Measurements from ENCODE around the gene MC3R. TPM values are rescaled to one million over a fixed set of nuclear protein-coding genes. Genes with fewer than 3 reads are reported as not detected.

MC3R gene
- not detected for total RNA-seq

- Histone ChIP-seq H3K9me3 (no peaks in the 10 kb centered on the region), H3K4me1 (no peaks in the 10 kb centered on the region), H3K4me3 (no peak within 1 kb of the TSS), H3K36me3 (no peaks in the 10 kb centered on the region), H3K27me3 (peaks cover 55% of the 10 kb centered on the region), H3K27ac (no peak within 1 kb of the TSS)
- no peak for DNase-seq (ENCODE audit: low spot score in 2 of 2)
- TF ChIP-seq CTCF (IDR thresholded peaks at IDR 0.05) (peak in 1 of 2 donors; percentile 73), POLR2AphosphoS5 (IDR thresholded peaks at IDR 0.05) (no peak)
- 20% methylated on average over 9 of the region's 9 CpGs for WGBS
These were observed at the start of gene MC3R for GRCh38 chr20:56247954-56248782. Gene MC3R, plus strand, starts transcription at chr20:56248732. Its CDS starts 112 bp downstream, at chr20:56248844.

- TF ChIP-seq POLR2AphosphoS5 (IDR thresholded peaks at IDR 0.05) (no peak), CTCF (IDR thresholded peaks at IDR 0.05) (peak in 1 of 2 donors; percentile 26), POLR2A (IDR thresholded peaks at IDR 0.05) (no peak)
- Histone ChIP-seq H3K4me1 (no peaks in the 10 kb centered on the region), H3K27me3 (peaks cover 4% of the 10 kb centered on the region), H3K9me3 (peaks cover 9% of the 10 kb centered on the region), H3K4me3 (no peak overlapping the region), H3K36me3 (no peaks in the 10 kb centered on the region), H3K27ac (no peak overlapping the region)
- WGBS: 76% methylated on average over 3 of the region's 3 CpGs
- no peak for DNase-seq (ENCODE audit: low spot score in 2 of 2)
These were observed 48.1 kb upstream of the MC3R start for GRCh38 chr20:56200456-56200855.

GRCh38 chr20:56202493-56203077 lies 45.9 kb upstream of the MC3R start:
- Histone ChIP-seq H3K27me3 (peaks cover 4% of the 10 kb centered on the region), H3K36me3 (no peaks in the 10 kb centered on the region), H3K9me3 (peaks cover 9% of the 10 kb centered on the region), H3K4me1 (peaks cover 2% of the 10 kb centered on the region), H3K27ac (no peak overlapping the region), H3K4me3 (no peak overlapping the region)
- no peak for DNase-seq (ENCODE audit: low spot score in 2 of 2)
- TF ChIP-seq POLR2A (IDR thresholded peaks at IDR 0.05): no peak
- TF ChIP-seq EP300 (IDR thresholded peaks at IDR 0.05): no peak
- peak in 1 of 2 donors; percentile 37 for TF ChIP-seq CTCF (IDR thresholded peaks at IDR 0.05)
- TF ChIP-seq POLR2AphosphoS5 (IDR thresholded peaks at IDR 0.05): no peak
- 48% methylated on average over 6 of the region's 6 CpGs for WGBS

GRCh38 chr20:56204206-56204605 lies 44.3 kb upstream of the MC3R start:
- Histone ChIP-seq H3K4me1 (peaks cover 5% of the 10 kb centered on the region), H3K4me3 (no peak overlapping the region), H3K27me3 (peaks cover 4% of the 10 kb centered on the region), H3K36me3 (no peaks in the 10 kb centered on the region), H3K27ac (no peak overlapping the region), H3K9me3 (peaks cover 9% of the 10 kb centered on the region)
- DNase-seq (ENCODE audit: low spot score in 2 of 2): no peak
- no peak for TF ChIP-seq POLR2A (IDR thresholded peaks at IDR 0.05)
- no peak for TF ChIP-seq CTCF (IDR thresholded peaks at IDR 0.05)
- no peak for TF ChIP-seq POLR2AphosphoS5 (IDR thresholded peaks at IDR 0.05)
- no peak for TF ChIP-seq EP300 (IDR thresholded peaks at IDR 0.05)
- 89% methylated on average over 3 of the region's 3 CpGs for WGBS

GRCh38 chr20:56205346-56205745 lies 43.2 kb upstream of the MC3R start:
- H3K27ac ChIP-seq: no peak overlapping the region
- TF ChIP-seq EP300 (IDR thresholded peaks at IDR 0.05) (no peak), POLR2AphosphoS5 (IDR thresholded peaks at IDR 0.05) (no peak), POLR2A (IDR thresholded peaks at IDR 0.05) (no peak), CTCF (IDR thresholded peaks at IDR 0.05) (no peak)
- H3K4me1 ChIP-seq: peaks cover 5% of the 10 kb centered on the region
- 56% methylated on average over 3 of the region's 3 CpGs for WGBS
- H3K9me3 ChIP-seq: peaks cover 2% of the 10 kb centered on the region
- DNase-seq (ENCODE audit: low spot score in 2 of 2): no peak
- peaks cover 4% of the 10 kb centered on the region for H3K27me3 ChIP-seq
- H3K36me3 ChIP-seq: no peaks in the 10 kb centered on the region
- H3K4me3 ChIP-seq: no peak overlapping the region
